Activated naive CD4-positive, alpha-beta T cell treated with anti-CD3 and anti-CD28 coated beads, Interleukin-2, amount 10 ng/mL, durations not matched to agents 7 days and 5 days (primary cell): ENCODE measurements around the gene METTL25.

ENCODE experiments used
- CTCF ChIA-PET: fragments of 350-600 bp; sonication (Branson Sonifier 250); formaldehyde crosslinking; loops from one replicate; lab custom pipeline; 2021; ENCODE audit warnings: antibody characterized with exemption; lab: Charles Lee
- DNase-seq: peaks from one replicate; pipeline ENCODE4 v3.0.0-alpha.2; 2020
- H3K27ac Mint-ChIP-seq: one replicate; pipeline ENCODE4 v1.8.0; 2021; ENCODE audit warnings: mild to moderate bottlenecking, moderate library complexity, mixed read lengths
- H3K27me3 Mint-ChIP-seq: one replicate; pipeline ENCODE4 v1.8.0; 2021; ENCODE audit warnings: mild to moderate bottlenecking, mixed read lengths
- H3K36me3 Mint-ChIP-seq: one replicate; pipeline ENCODE4 v1.8.0; 2021; ENCODE audit warnings: mixed read lengths
- H3K4me1 Mint-ChIP-seq: one replicate; pipeline ENCODE4 v1.8.0; 2021; ENCODE audit warnings: mixed read lengths
- H3K4me3 Mint-ChIP-seq: one replicate; pipeline ENCODE4 v1.8.0; 2021; ENCODE audit warnings: mild to moderate bottlenecking, moderate library complexity, mixed read lengths
- H3K9me3 Mint-ChIP-seq: one replicate; pipeline ENCODE4 v1.8.0; 2021; ENCODE audit warnings: mixed read lengths

METTL25 gene

GRCh38 chr12:82468563-82468962 lies 110.2 kb downstream of the METTL25 start:
- Mint-ChIP-seq H3K27ac (no peak overlapping the region), H3K4me3 (no peak overlapping the region), H3K4me1 (no peaks in the 10 kb centered on the region), H3K9me3 (peaks cover 5% of the 10 kb centered on the region), H3K36me3 (peaks cover 3% of the 10 kb centered on the region), H3K27me3 (no peaks in the 10 kb centered on the region)
- CTCF ChIA-PET, result no interaction called here
- no peak for DNase-seq

GRCh38 chr12:82470906-82471512 lies 112.7 kb downstream of the METTL25 start:
- Mint-ChIP-seq H3K27ac (no peak overlapping the region), H3K36me3 (peaks cover 6% of the 10 kb centered on the region), H3K4me3 (no peak overlapping the region), H3K4me1 (no peaks in the 10 kb centered on the region), H3K9me3 (peaks cover 5% of the 10 kb centered on the region), H3K27me3 (no peaks in the 10 kb centered on the region)
- no peak for DNase-seq
- CTCF ChIA-PET, result no interaction called here

GRCh38 chr12:82473111-82473754 lies 114.9 kb downstream of the METTL25 start:
- CTCF ChIA-PET, result interaction anchor here (1.1 kb wide), 1 partner anchor 9 kb away, joined by 3 read pairs; no protein-coding TSS in a partner anchor
- Mint-ChIP-seq H3K9me3 (peaks cover 5% of the 10 kb centered on the region), H3K4me1 (no peaks in the 10 kb centered on the region), H3K27me3 (no peaks in the 10 kb centered on the region), H3K4me3 (no peak overlapping the region), H3K27ac (no peak overlapping the region), H3K36me3 (peaks cover 6% of the 10 kb centered on the region)
- DNase-seq, result no peak

GRCh38 chr12:82474181-82474797 lies 116.0 kb downstream of the METTL25 start:
- Mint-ChIP-seq H3K4me1 (no peaks in the 10 kb centered on the region), H3K27ac (no peak overlapping the region), H3K36me3 (peaks cover 6% of the 10 kb centered on the region), H3K27me3 (no peaks in the 10 kb centered on the region), H3K9me3 (peaks cover 5% of the 10 kb centered on the region), H3K4me3 (no peak overlapping the region)
- DNase-seq, result no peak
- CTCF ChIA-PET, result no interaction called here

GRCh38 chr12:82474798-82475184 lies 116.5 kb downstream of the METTL25 start:
- no peaks in the 10 kb centered on the region for H3K4me1 Mint-ChIP-seq
- CTCF ChIA-PET, result no interaction called here
- DNase-seq, result no peak
- no peak overlapping the region for H3K27ac Mint-ChIP-seq
- H3K4me3 Mint-ChIP-seq, result no peak overlapping the region
- no peaks in the 10 kb centered on the region for H3K27me3 Mint-ChIP-seq
- H3K36me3 Mint-ChIP-seq, result peaks cover 6% of the 10 kb centered on the region
- peaks cover 5% of the 10 kb centered on the region for H3K9me3 Mint-ChIP-seq

GRCh38 chr12:82475211-82475610 lies 116.9 kb downstream of the METTL25 start:
- H3K4me1 Mint-ChIP-seq, result no peaks in the 10 kb centered on the region
- no peaks in the 10 kb centered on the region for H3K27me3 Mint-ChIP-seq
- H3K27ac Mint-ChIP-seq, result no peak overlapping the region
- CTCF ChIA-PET, result no interaction called here
- no peak for DNase-seq
- H3K36me3 Mint-ChIP-seq, result peaks cover 6% of the 10 kb centered on the region
- H3K9me3 Mint-ChIP-seq, result peaks cover 5% of the 10 kb centered on the region
- no peak overlapping the region for H3K4me3 Mint-ChIP-seq

GRCh38 chr12:82476511-82476910 lies 118.2 kb downstream of the METTL25 start:
- DNase-seq, result no peak
- no peak overlapping the region for H3K4me3 Mint-ChIP-seq
- H3K4me1 Mint-ChIP-seq, result no peaks in the 10 kb centered on the region
- H3K27me3 Mint-ChIP-seq, result no peaks in the 10 kb centered on the region
- H3K36me3 Mint-ChIP-seq, result peaks cover 6% of the 10 kb centered on the region
- peaks cover 5% of the 10 kb centered on the region for H3K9me3 Mint-ChIP-seq
- no peak overlapping the region for H3K27ac Mint-ChIP-seq
- CTCF ChIA-PET, result no interaction called here

- Mint-ChIP-seq H3K36me3 (no peaks in the 10 kb centered on the region), H3K27ac (no peak overlapping the region), H3K27me3 (no peaks in the 10 kb centered on the region), H3K4me1 (no peaks in the 10 kb centered on the region), H3K9me3 (peaks cover 10% of the 10 kb centered on the region), H3K4me3 (no peak overlapping the region)
- CTCF ChIA-PET, result no interaction called here
- DNase-seq, result no peak
Observed at GRCh38 chr12:82479511-82479910, 121.2 kb downstream of the METTL25 start.

- H3K9me3 Mint-ChIP-seq, result peaks cover 10% of the 10 kb centered on the region
- H3K4me3 Mint-ChIP-seq, result no peak overlapping the region
- no peak overlapping the region for H3K27ac Mint-ChIP-seq
- CTCF ChIA-PET, result no interaction called here
- DNase-seq, result no peak
- no peaks in the 10 kb centered on the region for H3K36me3 Mint-ChIP-seq
- no peaks in the 10 kb centered on the region for H3K4me1 Mint-ChIP-seq
- no peaks in the 10 kb centered on the region for H3K27me3 Mint-ChIP-seq
Observed at GRCh38 chr12:82480606-82481005, 122.3 kb downstream of the METTL25 start.

GRCh38 chr12:82481954-82482353 lies 123.6 kb downstream of the METTL25 start:
- no peak for DNase-seq
- Mint-ChIP-seq H3K27ac (no peak overlapping the region), H3K27me3 (no peaks in the 10 kb centered on the region), H3K9me3 (peaks cover 10% of the 10 kb centered on the region), H3K4me1 (no peaks in the 10 kb centered on the region), H3K4me3 (no peak overlapping the region), H3K36me3 (no peaks in the 10 kb centered on the region)
- CTCF ChIA-PET, result interaction anchor here (1.6 kb wide), 1 partner anchor 9 kb away, joined by 3 read pairs; no protein-coding TSS in a partner anchor

- no peaks in the 10 kb centered on the region for H3K27me3 Mint-ChIP-seq
- no peak for DNase-seq
- CTCF ChIA-PET, result no interaction called here
- H3K4me1 Mint-ChIP-seq, result no peaks in the 10 kb centered on the region
- H3K36me3 Mint-ChIP-seq, result no peaks in the 10 kb centered on the region
- peaks cover 16% of the 10 kb centered on the region for H3K9me3 Mint-ChIP-seq
- no peak overlapping the region for H3K4me3 Mint-ChIP-seq
- H3K27ac Mint-ChIP-seq, result no peak overlapping the region
Observed at GRCh38 chr12:82486524-82487235, 128.4 kb downstream of the METTL25 start.

- no peaks in the 10 kb centered on the region for H3K27me3 Mint-ChIP-seq
- H3K4me1 Mint-ChIP-seq, result no peaks in the 10 kb centered on the region
- DNase-seq, result no peak
- no peak overlapping the region for H3K4me3 Mint-ChIP-seq
- no peak overlapping the region for H3K27ac Mint-ChIP-seq
- H3K9me3 Mint-ChIP-seq, result no peaks in the 10 kb centered on the region
- H3K36me3 Mint-ChIP-seq, result no peaks in the 10 kb centered on the region
- CTCF ChIA-PET, result no interaction called here
Observed at GRCh38 chr12:82504409-82504808, 146.1 kb downstream of the METTL25 start.

- Mint-ChIP-seq H3K27me3 (no peaks in the 10 kb centered on the region), H3K4me3 (no peak overlapping the region), H3K4me1 (no peaks in the 10 kb centered on the region), H3K9me3 (no peaks in the 10 kb centered on the region), H3K27ac (no peak overlapping the region), H3K36me3 (no peaks in the 10 kb centered on the region)
- CTCF ChIA-PET, result no interaction called here
- DNase-seq, result no peak
Observed at GRCh38 chr12:82505150-82505549, 146.8 kb downstream of the METTL25 start.

GRCh38 chr12:82507686-82508085 lies 149.4 kb downstream of the METTL25 start:
- H3K27ac Mint-ChIP-seq, result no peak overlapping the region
- no peak for DNase-seq
- no peaks in the 10 kb centered on the region for H3K4me1 Mint-ChIP-seq
- no peaks in the 10 kb centered on the region for H3K9me3 Mint-ChIP-seq
- no peaks in the 10 kb centered on the region for H3K27me3 Mint-ChIP-seq
- CTCF ChIA-PET, result no interaction called here
- no peaks in the 10 kb centered on the region for H3K36me3 Mint-ChIP-seq
- H3K4me3 Mint-ChIP-seq, result no peak overlapping the region
